Vagina (tissue), 2 donors: Measurements from ENCODE around the gene ATP5F1D.

Experiments used
- POLR2AphosphoS5 ChIP-seq, 2 donors: sonication (generic); formaldehyde crosslinking; IDR thresholded peaks; one replicate each; pipeline ENCODE4 v1.9.0; 2017; ENCODE audit warnings: antibody characterized with exemption in 2 of 2, mild to moderate bottlenecking in 2 of 2, low read depth in 1 of 2; ENCODE audit not compliant: insufficient read depth in 1 of 2
- TF ChIP-seq, protein P1 (sequence below), 3 experiments: fragments of 450-650 bp in 2 of 3; fragments of 200-600 bp in 1 of 3; sonication (generic) in 1 of 3; IDR thresholded peaks; one replicate each; pipeline ENCODE4 v1.5.1; 2017 to 2019; ENCODE audit warnings: antibody characterized with exemption in 3 of 3, mild to moderate bottlenecking in 2 of 3, moderate library complexity in 2 of 3

DNA sequence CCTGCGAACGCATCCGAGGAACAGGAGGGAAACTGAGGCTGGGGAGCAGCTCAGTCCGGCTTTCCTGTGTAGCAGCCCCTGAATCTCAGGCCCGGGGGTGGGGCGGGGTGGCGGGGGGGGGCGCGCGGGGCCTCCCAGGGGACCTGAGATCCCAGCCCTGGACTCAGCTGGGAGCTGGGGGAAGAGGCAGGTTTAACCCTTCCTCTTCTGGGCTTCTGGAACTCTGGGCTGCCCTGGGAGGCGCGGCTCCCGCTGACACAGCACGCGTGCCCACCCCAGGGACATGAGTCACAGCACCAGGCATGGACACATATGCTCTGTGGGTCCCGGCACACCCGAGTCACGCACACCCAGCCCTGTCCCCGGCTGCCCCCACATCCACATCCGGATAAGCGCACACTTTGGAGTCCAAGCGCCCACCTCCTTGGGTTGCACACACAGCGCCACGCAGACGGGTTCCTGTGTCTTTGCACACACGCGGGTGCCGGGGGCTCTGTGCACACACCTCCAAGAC, 24.1 kb downstream of the ATP5F1D start:
- TF ChIP-seq POLR2AphosphoS5 (IDR thresholded peaks at IDR 0.05; ENCODE audit: insufficient read depth in 1 of 2, low read depth in 1 of 2), result no peak
- TF ChIP-seq, protein P1, sequence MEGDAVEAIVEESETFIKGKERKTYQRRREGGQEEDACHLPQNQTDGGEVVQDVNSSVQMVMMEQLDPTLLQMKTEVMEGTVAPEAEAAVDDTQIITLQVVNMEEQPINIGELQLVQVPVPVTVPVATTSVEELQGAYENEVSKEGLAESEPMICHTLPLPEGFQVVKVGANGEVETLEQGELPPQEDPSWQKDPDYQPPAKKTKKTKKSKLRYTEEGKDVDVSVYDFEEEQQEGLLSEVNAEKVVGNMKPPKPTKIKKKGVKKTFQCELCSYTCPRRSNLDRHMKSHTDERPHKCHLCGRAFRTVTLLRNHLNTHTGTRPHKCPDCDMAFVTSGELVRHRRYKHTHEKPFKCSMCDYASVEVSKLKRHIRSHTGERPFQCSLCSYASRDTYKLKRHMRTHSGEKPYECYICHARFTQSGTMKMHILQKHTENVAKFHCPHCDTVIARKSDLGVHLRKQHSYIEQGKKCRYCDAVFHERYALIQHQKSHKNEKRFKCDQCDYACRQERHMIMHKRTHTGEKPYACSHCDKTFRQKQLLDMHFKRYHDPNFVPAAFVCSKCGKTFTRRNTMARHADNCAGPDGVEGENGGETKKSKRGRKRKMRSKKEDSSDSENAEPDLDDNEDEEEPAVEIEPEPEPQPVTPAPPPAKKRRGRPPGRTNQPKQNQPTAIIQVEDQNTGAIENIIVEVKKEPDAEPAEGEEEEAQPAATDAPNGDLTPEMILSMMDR (IDR thresholded peaks at IDR 0.05), result no peak
